ENCODE measurements around the gene TNNT2. TPM values are rescaled to one million over a fixed set of nuclear protein-coding genes. Genes with fewer than 3 reads are reported as not detected.

The TNNT2 gene
- total and polyA plus RNA-seq, 2 of the 8 experiments (the other 6 are each of a cell fraction or from before 2014, with no cell fraction given) = 3.1 to 21.0 TPM

DNA sequence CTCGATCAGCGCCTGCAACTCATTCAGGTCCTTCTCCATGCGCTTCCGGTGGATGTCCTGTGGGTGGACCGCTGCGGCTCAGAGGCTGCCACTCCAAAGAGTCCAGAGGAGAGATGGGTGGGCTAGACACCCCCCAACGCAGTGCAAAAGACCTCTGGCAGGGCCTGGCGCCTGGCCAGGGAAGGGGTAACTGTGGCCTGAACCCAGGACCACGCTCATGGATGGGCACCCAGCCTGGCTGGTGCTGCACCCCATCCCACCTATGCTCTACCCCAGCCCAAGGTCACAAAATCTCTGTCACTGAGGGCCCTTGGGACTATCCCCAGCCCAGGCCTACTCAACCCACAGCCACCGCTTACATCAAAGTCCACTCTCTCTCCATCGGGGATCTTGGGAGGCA, 12.2 kb downstream of the TNNT2 start:
- ChIA-PET CTCF (ENCODE audit: partially characterized antibody) (interaction anchor here (0.7 to 14.7 kb wide), 12 partner anchors 10 to 142 kb away, joined by 3 to 275 read pairs (median 60); partner anchors contain the start of genes PKP1 and TNNT2), POLR2A (ENCODE audit: partially characterized antibody) (interaction anchor here (1.7 kb wide), 1 partner anchor 11 kb away, joined by 8 read pairs; no protein-coding TSS in a partner anchor)
- H4K20me1 ChIP-seq (replicated peaks in 1 of 2; ENCODE audit: control insufficient read depth in 1 of 2, insufficient read depth in 2 of 2, low read length in 2 of 2) = no peaks in the 10 kb centered on the region
- H4K5ac ChIP-seq (ENCODE audit: insufficient read length, low read depth, low read length) = no peak overlapping the region
- H2BK20ac ChIP-seq (ENCODE audit: low read length) = no peak overlapping the region
- H3K36me3 ChIP-seq (ENCODE audit: control insufficient read depth in 2 of 4, insufficient read depth in 4 of 4, low read length in 3 of 4) = no peaks in the 10 kb centered on the region
- H4K91ac ChIP-seq (replicated peaks; ENCODE audit: insufficient read length, low read length) = no peak overlapping the region
- H3K79me1 ChIP-seq (ENCODE audit: low read depth, low read length) = no peaks in the 10 kb centered on the region
- H2AK5ac ChIP-seq (ENCODE audit: low read depth, low read length) = no peak overlapping the region
- no peak overlapping the region for H3K27ac ChIP-seq (ENCODE audit: low read depth, low read length)
- H3K9me3 ChIP-seq (ENCODE audit: insufficient read depth in 2 of 2, low read depth in 1 of 2, low read length in 1 of 2) = no peaks in the 10 kb centered on the region
- no peak overlapping the region for H2BK15ac ChIP-seq (ENCODE audit: low read length)
- H2BK120ac ChIP-seq (replicated peaks; ENCODE audit: low read depth, low read length) = no peak overlapping the region
- no peak overlapping the region for H2BK12ac ChIP-seq (ENCODE audit: low read depth, low read length)
- no peak overlapping the region for H3K23ac ChIP-seq (ENCODE audit: insufficient read length)
- no peak overlapping the region for H2AFZ ChIP-seq (ENCODE audit: low read length)
- H3K56ac ChIP-seq (replicated peaks; ENCODE audit: insufficient read length, low read depth, low read length) = no peak overlapping the region
- no peak overlapping the region for H4K8ac ChIP-seq (ENCODE audit: extremely low read depth, insufficient read depth, low read length)
- no peak overlapping the region for H2BK5ac ChIP-seq (ENCODE audit: low read depth, low read length)
- no peak overlapping the region for H3K18ac ChIP-seq (ENCODE audit: extremely low read depth, low read length)
- WGBS, 2 experiments (ENCODE audit: extremely low coverage in 1 of 2, insufficient coverage in 1 of 2, insufficient read length in 1 of 2, insufficient replicate concordance in 2 of 2, low coverage in 1 of 2, low lambda C conversion rate in 2 of 2, missing lambda C conversion rate in 1 of 2) = 77% methylated on average over 11 of the region's 11 CpGs; no CpG with 5 or more reads in 1 of the 2 experiments
- H3K4me3 ChIP-seq (ENCODE audit: extremely low read depth in 1 of 4, insufficient read depth in 2 of 4, low read depth in 3 of 4, low read length in 4 of 4) = no peak overlapping the region
- H3K4me1 ChIP-seq (replicated peaks in 1 of 4; ENCODE audit: control insufficient read depth in 3 of 4, insufficient read depth in 4 of 4, low read length in 3 of 4) = peaks cover 0 to 5% (median under 1%) of the 10 kb centered on the region in 4 experiments; a peak in 4 of 7 replicates
- H3K79me2 ChIP-seq (ENCODE audit: control insufficient read depth in 1 of 2, insufficient read depth in 2 of 2, low read length in 2 of 2) = no peaks in the 10 kb centered on the region
- FAIRE-seq = no peak
- no peaks in the 10 kb centered on the region for H3K23me2 ChIP-seq (ENCODE audit: low read depth, low read length)
- H3K27me3 ChIP-seq (replicated peaks in 1 of 4; ENCODE audit: control insufficient read depth in 3 of 4, extremely low read depth in 1 of 4, insufficient read depth in 3 of 4, low read length in 3 of 4) = no peaks in the 10 kb centered on the region
- no peak overlapping the region for H3K9ac ChIP-seq (replicated peaks in 1 of 4; ENCODE audit: extremely low read depth in 1 of 4, low read depth in 3 of 4, low read length in 3 of 4)
- H3K4me2 ChIP-seq (ENCODE audit: insufficient read depth in 1 of 2, low read depth in 2 of 2, low read length in 2 of 2) = no peak overlapping the region
- H3K4ac ChIP-seq (replicated peaks; ENCODE audit: insufficient read length, low read depth, low read length) = no peak overlapping the region
- no peak for DNase-seq (ENCODE audit: low read depth in 1 of 2, low spot score in 2 of 2)
- TF ChIP-seq NANOG (IDR thresholded peaks at IDR 0.05; ENCODE audit: insufficient read depth, low read depth, low read length, poor library complexity, severe bottlenecking) = no peak
- TF ChIP-seq TBP (IDR thresholded peaks at IDR 0.05; ENCODE audit: low read depth, low read length) = no peak
- no peak for TF ChIP-seq EZH2 (IDR thresholded peaks at IDR 0.05; ENCODE audit: low read depth, low read length, severe bottlenecking)
- TF ChIP-seq HDAC2 (IDR thresholded peaks at IDR 0.05; ENCODE audit: borderline replicate concordance in 1 of 2, low read depth in 2 of 2, low read length in 2 of 2) = no peak
- TF ChIP-seq SIX5 (IDR thresholded peaks at IDR 0.05; ENCODE audit: low read depth, low read length) = no peak
- TF ChIP-seq SUZ12 (IDR thresholded peaks at IDR 0.05; ENCODE audit: low read length) = no peak
- TF ChIP-seq HDAC6 (IDR thresholded peaks at IDR 0.05; ENCODE audit: low read depth, low read length) = no peak
- TF ChIP-seq PHF8 (conservative IDR thresholded peaks at IDR 0.05; ENCODE audit: low read depth, low read length) = no peak
- H3K14ac ChIP-seq (ENCODE audit: insufficient read length) = no peak overlapping the region

Data from H1 (cell line).